PC-3 (cell line): ENCODE results near the gene ZNF655. TPM values are rescaled to one million over a fixed set of nuclear protein-coding genes. Genes with fewer than 3 reads are reported as not detected.

ENCODE experiments used
- ATAC-seq: fragments of 200-7000 bp; cut with Tn5 transposase; 2 replicates; pipeline ENCODE4 v1.9.1; 2020; ENCODE audit warnings: mild to moderate bottlenecking, moderate library complexity
- BruUV-seq: library from RNA; stranded (reverse); fragments of 400-500 nt; replicated peaks from 2 replicates; lab custom pipeline; 2021; lab: Mats Ljungman, UMichigan
- CTCF ChIA-PET: fragments of 300-600 bp; sonication (Branson Sonifier 250); formaldehyde crosslinking; loops from one replicate; lab custom pipeline; 2022; ENCODE audit warnings: antibody characterized with exemption; lab: Charles Lee
- POLR2A ChIA-PET: fragments of 300-600 bp; sonication (Branson Sonifier 250); formaldehyde crosslinking; loops from one replicate; lab custom pipeline; 2022; ENCODE audit warnings: antibody characterized with exemption; ENCODE audit not compliant: unreplicated experiment; lab: Charles Lee
- DNase-seq: peaks from one replicate; pipeline ENCODE4 v3.0.0-alpha.2; 2015
- H2AFZ ChIP-seq: fragments of 300-600 bp; sonication (generic); 2 replicates; pipeline ENCODE4 v1.6.0; 2016; ENCODE audit warnings: antibody characterized with exemption, low read length
- H3F3A ChIP-seq: fragments of 300-600 bp; sonication (generic); one replicate; pipeline ENCODE4 v1.6.0; 2017; ENCODE audit warnings: antibody characterized with exemption, low read length, control low read depth, mild to moderate bottlenecking; ENCODE audit not compliant: unreplicated experiment
- H3K27ac ChIP-seq: fragments of 300-600 bp; sonication (generic); 2 replicates; pipeline ENCODE4 v1.5.1; 2016; ENCODE audit warnings: mild to moderate bottlenecking, low read length
- H3K27me3 ChIP-seq: fragments of 300-600 bp; sonication (generic); 2 replicates; pipeline ENCODE4 v1.6.1; 2016; ENCODE audit warnings: low read length, mixed read lengths
- H3K36me3 ChIP-seq: fragments of 300-600 bp; sonication (generic); 2 replicates; pipeline ENCODE4 v1.6.1; 2016; ENCODE audit warnings: low read depth, mixed run types, low read length, mixed read lengths
- H3K4me1 ChIP-seq: fragments of 300-600 bp; sonication (generic); 2 replicates; pipeline ENCODE4 v1.5.1; 2016; ENCODE audit warnings: low read length; ENCODE audit not compliant: insufficient read depth
- H3K4me2 ChIP-seq: fragments of 300-600 bp; sonication (generic); 2 replicates; pipeline ENCODE4 v1.6.0; 2016; ENCODE audit warnings: low read length
- H3K4me3 ChIP-seq: fragments of 300-600 bp; sonication (generic); 2 replicates; pipeline ENCODE4 v1.5.1; 2016; ENCODE audit warnings: mild to moderate bottlenecking, low read length, mixed read lengths
- H3K79me2 ChIP-seq: fragments of 300-600 bp; sonication (generic); 2 replicates; pipeline ENCODE4 v1.6.1; 2017; ENCODE audit warnings: low read length, mixed read lengths
- H3K9ac ChIP-seq: fragments of 300-600 bp; sonication (generic); 2 replicates; pipeline ENCODE4 v1.6.0; 2016; ENCODE audit warnings: mild to moderate bottlenecking, low read length
- H3K9me2 ChIP-seq: fragments of 300-600 bp; sonication (generic); replicated peaks from 2 replicates; pipeline ENCODE4 v1.6.1; 2016; ENCODE audit warnings: mixed run types, low read length, mixed read lengths
- H3K9me3 ChIP-seq: fragments of 300-600 bp; sonication (generic); 2 replicates; pipeline ENCODE4 v1.6.1; 2016; ENCODE audit warnings: low read length, mixed read lengths
- H4K20me1 ChIP-seq: fragments of 300-600 bp; sonication (generic); 2 replicates; pipeline ENCODE4 v1.6.1; 2016; ENCODE audit warnings: low read length, mixed read lengths
- CTCF ChIP-seq: fragments of 300-600 bp; sonication (generic); conservative IDR thresholded peaks from 2 replicates; pipeline ENCODE4 v1.5.1; 2017; ENCODE audit warnings: antibody characterized with exemption, low read depth, mild to moderate bottlenecking, low read length
- EZH2 ChIP-seq: fragments of 300-600 bp; sonication (generic); IDR thresholded peaks from one replicate; pipeline ENCODE4 v1.6.1; 2017; ENCODE audit warnings: antibody characterized with exemption, mild to moderate bottlenecking, low read length; ENCODE audit not compliant: unreplicated experiment
- EZH2phosphoT487 ChIP-seq: fragments of 300-600 bp; sonication (generic); IDR thresholded peaks from 2 replicates; pipeline ENCODE4 v1.6.1; 2018; ENCODE audit warnings: mild to moderate bottlenecking, antibody characterized with exemption, low read length, borderline replicate concordance
- intact Hi-C: fragments of 100-400 bp; cut with micrococcal nuclease; formaldehyde crosslinking; loops from 2 replicates; pipeline ENCODE4 v1.9.0; 2023
- total RNA-seq: library from RNA; depleted of rRNA; stranded (reverse); fragments of >200 nt; gene quantifications from 2 replicates; pipeline ENCODE4 v1.2.3, GENCODE V29; 2014

ZNF655 gene
- total RNA-seq, 1 experiment from 2014 or later, result not detected

- no peaks in the 10 kb centered on the region for H3K79me2 ChIP-seq
- no peaks in the 10 kb centered on the region for H3F3A ChIP-seq
- intact Hi-C loops, result no loop called here
- no peak within 1 kb of the TSS for H3K27ac ChIP-seq
- no peak for TF ChIP-seq EZH2
- H3K27me3 ChIP-seq, result peaks cover 22% of the 10 kb centered on the region
- H2AFZ ChIP-seq, result no peak within 1 kb of the TSS
- ChIA-PET CTCF (no interaction called here), POLR2A (no interaction called here)
- no peaks in the 10 kb centered on the region for H3K9me3 ChIP-seq
- no peak within 1 kb of the TSS for H3K4me2 ChIP-seq
- DNase-seq (no peak), ATAC-seq (no peak)
- BruUV-seq, result no TSS peak
- no peak within 1 kb of the TSS for H3K9ac ChIP-seq
- H3K4me1 ChIP-seq, result no peaks in the 10 kb centered on the region
- no peaks in the 10 kb centered on the region for H3K36me3 ChIP-seq
- no peaks in the 10 kb centered on the region for H3K9me2 ChIP-seq
- H4K20me1 ChIP-seq, result no peaks in the 10 kb centered on the region
- no peak within 1 kb of the TSS for H3K4me3 ChIP-seq
These were observed 39.5 kb downstream of the ZNF655 start, which contains the start of gene TMEM225B for GRCh38 chr7:99597762-99598501. TMEM225B (plus strand) TSS chr7:99598267; CDS start chr7:99604389, 6,122 bp downstream.

GRCh38 chr7:99599836-99600235 lies 41.4 kb downstream of the ZNF655 start:
- Histone ChIP-seq H3K9me3 (no peaks in the 10 kb centered on the region), H3K9me2 (no peaks in the 10 kb centered on the region), H3K36me3 (no peaks in the 10 kb centered on the region), H2AFZ (no peak overlapping the region), H3K27me3 (peaks cover 3% of the 10 kb centered on the region; the same call in 1 of the 2 replicates), H3K4me1 (no peaks in the 10 kb centered on the region), H3K4me2 (no peak overlapping the region), H3K79me2 (no peaks in the 10 kb centered on the region), H3K9ac (no peak overlapping the region), H3F3A (no peaks in the 10 kb centered on the region), H4K20me1 (no peaks in the 10 kb centered on the region), H3K4me3 (no peak overlapping the region), H3K27ac (no peak overlapping the region)
- DNase-seq, result no peak
- CTCF ChIA-PET, result no interaction called here
- BruUV-seq, result no TSS peak
- no peak for TF ChIP-seq EZH2
- TF ChIP-seq CTCF, result no peak
- TF ChIP-seq EZH2phosphoT487, result no peak
- intact Hi-C loops, result no loop called here
- no peak for ATAC-seq
- POLR2A ChIA-PET, result no interaction called here

- H3K36me3 ChIP-seq, result no peaks in the 10 kb centered on the region
- no peaks in the 10 kb centered on the region for H3K79me2 ChIP-seq
- no peaks in the 10 kb centered on the region for H3K9me3 ChIP-seq
- H3K27me3 ChIP-seq, result no peaks in the 10 kb centered on the region
- intact Hi-C loops, result no loop called here
- H4K20me1 ChIP-seq, result no peaks in the 10 kb centered on the region
- H3K4me1 ChIP-seq, result no peaks in the 10 kb centered on the region
- no peaks in the 10 kb centered on the region for H3F3A ChIP-seq
- H3K9me2 ChIP-seq, result no peaks in the 10 kb centered on the region
- DNase-seq (no peak), ATAC-seq (no peak)
- TF ChIP-seq EZH2phosphoT487 (no peak), CTCF (peak; percentile 35)
- H3K4me3 ChIP-seq, result no peak overlapping the region
- no TSS peak for BruUV-seq
- ChIA-PET CTCF (interaction anchor here (1.2 kb wide), 1 partner anchor 76 kb away, joined by 3 read pairs; no protein-coding TSS in a partner anchor), POLR2A (no interaction called here)
- H3K27ac ChIP-seq, result no peak overlapping the region
- H3K9ac ChIP-seq, result no peak overlapping the region
- H2AFZ ChIP-seq, result no peak overlapping the region
- H3K4me2 ChIP-seq, result no peak overlapping the region
These were observed 43.3 kb downstream of the ZNF655 start for GRCh38 chr7:99601656-99602310.
